ENCODE measurements around the gene EYS.
A peak's percentile ranks its signal among the peaks of the same experiment; 100 is the strongest.

The EYS gene

GRCh38 chr6:63804381-63804956 is 1902.6 kb downstream of the EYS start:
- ATAC-seq = peak; percentile 72
- TF ChIP-seq, protein P1, sequence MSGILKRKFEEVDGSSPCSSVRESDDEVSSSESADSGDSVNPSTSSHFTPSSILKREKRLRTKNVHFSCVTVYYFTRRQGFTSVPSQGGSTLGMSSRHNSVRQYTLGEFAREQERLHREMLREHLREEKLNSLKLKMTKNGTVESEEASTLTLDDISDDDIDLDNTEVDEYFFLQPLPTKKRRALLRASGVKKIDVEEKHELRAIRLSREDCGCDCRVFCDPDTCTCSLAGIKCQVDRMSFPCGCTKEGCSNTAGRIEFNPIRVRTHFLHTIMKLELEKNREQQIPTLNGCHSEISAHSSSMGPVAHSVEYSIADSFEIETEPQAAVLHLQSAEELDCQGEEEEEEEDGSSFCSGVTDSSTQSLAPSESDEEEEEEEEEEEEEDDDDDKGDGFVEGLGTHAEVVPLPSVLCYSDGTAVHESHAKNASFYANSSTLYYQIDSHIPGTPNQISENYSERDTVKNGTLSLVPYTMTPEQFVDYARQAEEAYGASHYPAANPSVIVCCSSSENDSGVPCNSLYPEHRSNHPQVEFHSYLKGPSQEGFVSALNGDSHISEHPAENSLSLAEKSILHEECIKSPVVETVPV (CRISPR knock-in tag; IDR thresholded peaks at IDR 0.05) = peak; percentile 72; the same call in 1 of the 2 replicates
- TF ChIP-seq BACH2 (CRISPR knock-in tag; IDR thresholded peaks at IDR 0.05; ENCODE audit: borderline replicate concordance) (no peak), GLIS3 (CRISPR knock-in tag; IDR thresholded peaks at IDR 0.05) (peak; percentile 97), ZNF70 (CRISPR knock-in tag; IDR thresholded peaks at IDR 0.05) (peak; percentile 75), TCF4 (CRISPR knock-in tag; IDR thresholded peaks at IDR 0.05; ENCODE audit: borderline replicate concordance) (peak; percentile 95), ZNF8 (CRISPR knock-in tag; IDR thresholded peaks at IDR 0.05) (peak; percentile 62; the same call in 1 of the 2 replicates), RARB (CRISPR knock-in tag; IDR thresholded peaks at IDR 0.05) (no peak), CSDC2 (CRISPR knock-in tag; IDR thresholded peaks at IDR 0.05) (no peak), TOX (CRISPR knock-in tag; IDR thresholded peaks at IDR 0.05; ENCODE audit: borderline replicate concordance) (no peak), ISL1 (CRISPR knock-in tag; IDR thresholded peaks at IDR 0.05) (peak; percentile 99), OSR1 (CRISPR knock-in tag; IDR thresholded peaks at IDR 0.05) (no peak), PPARA (CRISPR knock-in tag; IDR thresholded peaks at IDR 0.05; ENCODE audit: borderline replicate concordance) (no peak), ZNF565 (CRISPR knock-in tag; conservative IDR thresholded peaks at IDR 0.05; ENCODE audit: low read depth) (no peak), POU6F1 (CRISPR knock-in tag; IDR thresholded peaks at IDR 0.05; ENCODE audit: borderline replicate concordance, low read depth) (0 out of 2 replicates have a peak, but pooled peaks have one; percentile 10), ZFP30 (CRISPR knock-in tag; IDR thresholded peaks at IDR 0.05) (no peak), SNAI2 (CRISPR knock-in tag; IDR thresholded peaks at IDR 0.05) (peak; percentile 94), ESRRG (CRISPR knock-in tag; IDR thresholded peaks at IDR 0.05) (peak; percentile 88), ZFP3 (CRISPR knock-in tag; IDR thresholded peaks at IDR 0.05) (peak; percentile 79), ZC3H10 (CRISPR knock-in tag; IDR thresholded peaks at IDR 0.05) (no peak), TSHZ2 (CRISPR knock-in tag; IDR thresholded peaks at IDR 0.05) (peak; percentile 98), ARNTL (CRISPR knock-in tag; IDR thresholded peaks at IDR 0.05; ENCODE audit: borderline replicate concordance, low read depth) (peak; percentile 72; the same call in 1 of the 2 replicates)
- TF ChIP-seq, protein P2, sequence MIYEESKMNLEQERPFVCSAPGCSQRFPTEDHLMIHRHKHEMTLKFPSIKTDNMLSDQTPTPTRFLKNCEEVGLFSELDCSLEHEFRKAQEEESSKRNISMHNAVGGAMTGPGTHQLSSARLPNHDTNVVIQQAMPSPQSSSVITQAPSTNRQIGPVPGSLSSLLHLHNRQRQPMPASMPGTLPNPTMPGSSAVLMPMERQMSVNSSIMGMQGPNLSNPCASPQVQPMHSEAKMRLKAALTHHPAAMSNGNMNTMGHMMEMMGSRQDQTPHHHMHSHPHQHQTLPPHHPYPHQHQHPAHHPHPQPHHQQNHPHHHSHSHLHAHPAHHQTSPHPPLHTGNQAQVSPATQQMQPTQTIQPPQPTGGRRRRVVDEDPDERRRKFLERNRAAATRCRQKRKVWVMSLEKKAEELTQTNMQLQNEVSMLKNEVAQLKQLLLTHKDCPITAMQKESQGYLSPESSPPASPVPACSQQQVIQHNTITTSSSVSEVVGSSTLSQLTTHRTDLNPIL (CRISPR knock-in tag; IDR thresholded peaks at IDR 0.05; ENCODE audit: low read depth) = peak; percentile 79
- TF ChIP-seq, protein P3, sequence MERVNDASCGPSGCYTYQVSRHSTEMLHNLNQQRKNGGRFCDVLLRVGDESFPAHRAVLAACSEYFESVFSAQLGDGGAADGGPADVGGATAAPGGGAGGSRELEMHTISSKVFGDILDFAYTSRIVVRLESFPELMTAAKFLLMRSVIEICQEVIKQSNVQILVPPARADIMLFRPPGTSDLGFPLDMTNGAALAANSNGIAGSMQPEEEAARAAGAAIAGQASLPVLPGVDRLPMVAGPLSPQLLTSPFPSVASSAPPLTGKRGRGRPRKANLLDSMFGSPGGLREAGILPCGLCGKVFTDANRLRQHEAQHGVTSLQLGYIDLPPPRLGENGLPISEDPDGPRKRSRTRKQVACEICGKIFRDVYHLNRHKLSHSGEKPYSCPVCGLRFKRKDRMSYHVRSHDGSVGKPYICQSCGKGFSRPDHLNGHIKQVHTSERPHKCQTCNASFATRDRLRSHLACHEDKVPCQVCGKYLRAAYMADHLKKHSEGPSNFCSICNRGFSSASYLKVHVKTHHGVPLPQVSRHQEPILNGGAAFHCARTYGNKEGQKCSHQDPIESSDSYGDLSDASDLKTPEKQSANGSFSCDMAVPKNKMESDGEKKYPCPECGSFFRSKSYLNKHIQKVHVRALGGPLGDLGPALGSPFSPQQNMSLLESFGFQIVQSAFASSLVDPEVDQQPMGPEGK (CRISPR knock-in tag; IDR thresholded peaks at IDR 0.05; ENCODE audit: borderline replicate concordance) = peak; percentile 49; the same call in 1 of the 2 replicates

- ATAC-seq = no peak
- TF ChIP-seq ZFP3 (CRISPR knock-in tag; IDR thresholded peaks at IDR 0.05) = no peak
- TF ChIP-seq CSDC2 (CRISPR knock-in tag; IDR thresholded peaks at IDR 0.05) = no peak
- TF ChIP-seq TCF4 (CRISPR knock-in tag; IDR thresholded peaks at IDR 0.05; ENCODE audit: borderline replicate concordance) = no peak
- TF ChIP-seq, protein P3 (CRISPR knock-in tag; IDR thresholded peaks at IDR 0.05; ENCODE audit: borderline replicate concordance) = no peak
- no peak for TF ChIP-seq GLIS3 (CRISPR knock-in tag; IDR thresholded peaks at IDR 0.05)
- TF ChIP-seq, protein P2 (CRISPR knock-in tag; IDR thresholded peaks at IDR 0.05; ENCODE audit: low read depth) = no peak
- TF ChIP-seq POU6F1 (CRISPR knock-in tag; IDR thresholded peaks at IDR 0.05; ENCODE audit: borderline replicate concordance, low read depth) = no peak
- TF ChIP-seq ZNF565 (CRISPR knock-in tag; conservative IDR thresholded peaks at IDR 0.05; ENCODE audit: low read depth) = no peak
- no peak for TF ChIP-seq OSR1 (CRISPR knock-in tag; IDR thresholded peaks at IDR 0.05)
- no peak for TF ChIP-seq ZNF8 (CRISPR knock-in tag; IDR thresholded peaks at IDR 0.05)
- no peak for TF ChIP-seq ZNF70 (CRISPR knock-in tag; IDR thresholded peaks at IDR 0.05)
- TF ChIP-seq TOX (CRISPR knock-in tag; IDR thresholded peaks at IDR 0.05; ENCODE audit: borderline replicate concordance) = no peak
- no peak for TF ChIP-seq RARB (CRISPR knock-in tag; IDR thresholded peaks at IDR 0.05)
Measured at GRCh38 chr6:63803371-63803770, 1903.7 kb downstream of the EYS start.

Measured in SK-N-SH treated with all-trans-retinoic acid at 6 μM for 48 hours (cell line).